ENCODE data around the gene SHC1.

Gene SHC1

GRCh38 chr1:155002464-155003226 lies 32.1 kb upstream of the SHC1 start, which contains the start of gene ZBTB7B:
Gene ZBTB7B, plus strand, starts transcription at chr1:155002802. Its CDS starts 11,859 bp downstream, at chr1:155014661.
- no peak for TF ChIP-seq CTCF (IDR thresholded peaks at IDR 0.05; ENCODE audit: low read depth, low read length, missing control alignments)
- peak within 1 kb of the TSS; percentile 91 for H3K4me3 ChIP-seq (ENCODE audit: low read depth, low read length)
- DNase-seq (ENCODE audit: low read depth), result no peak

GRCh38 chr1:155001675-155002463 lies 31.3 kb upstream of the SHC1 start:
- peak; percentile 96 for DNase-seq (ENCODE audit: low read depth)
- H3K4me3 ChIP-seq (ENCODE audit: low read depth, low read length), result peak overlapping the region; percentile 73
- TF ChIP-seq CTCF (IDR thresholded peaks at IDR 0.05; ENCODE audit: low read depth, low read length, missing control alignments), result peak; percentile 29

GRCh38 chr1:155001425-155001674 lies 30.8 kb upstream of the SHC1 start:
- DNase-seq (ENCODE audit: low read depth), result no peak
- TF ChIP-seq CTCF (IDR thresholded peaks at IDR 0.05; ENCODE audit: low read depth, low read length, missing control alignments), result no peak
- peak overlapping the region; percentile 73 for H3K4me3 ChIP-seq (ENCODE audit: low read depth, low read length)

- DNase-seq (ENCODE audit: low read depth), result no peak
- peak overlapping the region; percentile 73 for H3K4me3 ChIP-seq (ENCODE audit: low read depth, low read length)
- peak; percentile 7 for TF ChIP-seq CTCF (IDR thresholded peaks at IDR 0.05; ENCODE audit: low read depth, low read length, missing control alignments)
Observed at GRCh38 chr1:155000726-155001424, 30.3 kb upstream of the SHC1 start.

- TF ChIP-seq CTCF (IDR thresholded peaks at IDR 0.05; ENCODE audit: low read depth, low read length, missing control alignments), result no peak
- H3K4me3 ChIP-seq (ENCODE audit: low read depth, low read length), result peak overlapping the region; percentile 73
- DNase-seq (ENCODE audit: low read depth), result no peak
Observed at GRCh38 chr1:155000411-155000725, 29.8 kb upstream of the SHC1 start.

GRCh38 chr1:154999571-155000410 lies 29.2 kb upstream of the SHC1 start:
- no peak for DNase-seq (ENCODE audit: low read depth)
- no peak for TF ChIP-seq CTCF (IDR thresholded peaks at IDR 0.05; ENCODE audit: low read depth, low read length, missing control alignments)
- H3K4me3 ChIP-seq (ENCODE audit: low read depth, low read length), result peak overlapping the region; percentile 73
